ENCODE results near the gene PROX1.
"Not testable (repeated sequence)": the region's sequence is repeated elsewhere in the genome, so short reads cannot be mapped to it uniquely, and the experiment has no call there.

The PROX1 gene

GRCh38 chr1:214075999-214076707 is 88.4 kb downstream of the PROX1 start:
- DNase-seq: no peak

- no peak for DNase-seq
Measured at GRCh38 chr1:214076708-214077065, 88.9 kb downstream of the PROX1 start.

GRCh38 chr1:214078950-214079349 is 91.2 kb downstream of the PROX1 start:
- DNase-seq: no peak

- no peak for DNase-seq
Measured at GRCh38 chr1:214085325-214085724, 97.6 kb downstream of the PROX1 start.

- no peak for DNase-seq
Measured at GRCh38 chr1:214086945-214087344, 99.2 kb downstream of the PROX1 start.

GRCh38 chr1:214089003-214089402 is 101.2 kb downstream of the PROX1 start:
- DNase-seq: not testable (repeated sequence)
